Measurements from ENCODE around the gene GEMIN8. TPM values are rescaled to one million over a fixed set of nuclear protein-coding genes. Genes with fewer than 3 reads are reported as not detected.
A peak's percentile ranks its signal among the peaks of the same experiment; 100 is the strongest.

Gene GEMIN8
- total and polyA plus RNA-seq, 2 experiments from 2014 or later, result 12.4 to 15.8 TPM

DNA sequence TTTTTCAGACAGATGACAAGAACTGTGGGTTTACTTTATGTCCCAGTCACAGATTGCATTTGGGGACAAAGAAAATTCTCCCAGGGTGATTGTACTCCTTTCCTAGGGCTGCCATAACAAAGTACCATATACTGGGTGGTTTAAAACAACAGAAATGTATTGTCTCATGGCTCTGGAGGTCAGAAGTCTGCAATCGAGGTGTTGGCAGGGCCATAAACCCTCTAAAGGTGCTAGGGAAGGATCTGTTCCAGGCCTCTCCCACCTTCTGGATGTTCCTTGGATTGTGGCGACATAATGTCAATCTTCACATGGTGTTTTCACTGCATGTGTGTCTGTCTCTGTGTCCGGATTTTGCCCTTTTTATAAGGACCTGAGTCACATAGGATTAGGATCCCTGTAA lies 12.3 kb downstream of the GEMIN8 start:
- Histone ChIP-seq H3K4me2 (no peak overlapping the region), H3K27me3 (no peaks in the 10 kb centered on the region), H3K9me3 (ENCODE audit: low read depth) (no peaks in the 10 kb centered on the region), H3K4me3 (no peak overlapping the region), H4K20me1 (ENCODE audit: insufficient read depth, poor library complexity, severe bottlenecking) (no peaks in the 10 kb centered on the region), H3K9me2 (replicated peaks; ENCODE audit: insufficient read depth) (no peaks in the 10 kb centered on the region), H3K79me2 (no peaks in the 10 kb centered on the region), H3K27ac (no peak overlapping the region), H2AFZ (no peak overlapping the region), H3K4me1 (ENCODE audit: insufficient read depth) (no peaks in the 10 kb centered on the region), H3K36me3 (replicated peaks; ENCODE audit: insufficient read depth, low read depth) (no peaks in the 10 kb centered on the region)
- DNase-seq (ENCODE audit: low spot score), result no peak
- 58% methylated on average over 3 of the region's 3 CpGs for WGBS (ENCODE audit: low lambda C conversion rate, missing lambda C conversion rate)
- TF ChIP-seq EZH2 (IDR thresholded peaks at IDR 0.05; ENCODE audit: borderline replicate concordance) (no peak), EZH2phosphoT487 (IDR thresholded peaks at IDR 0.05; ENCODE audit: low read depth, severe bottlenecking, unreplicated experiment) (no peak)
- TF ChIP-seq, protein P1, sequence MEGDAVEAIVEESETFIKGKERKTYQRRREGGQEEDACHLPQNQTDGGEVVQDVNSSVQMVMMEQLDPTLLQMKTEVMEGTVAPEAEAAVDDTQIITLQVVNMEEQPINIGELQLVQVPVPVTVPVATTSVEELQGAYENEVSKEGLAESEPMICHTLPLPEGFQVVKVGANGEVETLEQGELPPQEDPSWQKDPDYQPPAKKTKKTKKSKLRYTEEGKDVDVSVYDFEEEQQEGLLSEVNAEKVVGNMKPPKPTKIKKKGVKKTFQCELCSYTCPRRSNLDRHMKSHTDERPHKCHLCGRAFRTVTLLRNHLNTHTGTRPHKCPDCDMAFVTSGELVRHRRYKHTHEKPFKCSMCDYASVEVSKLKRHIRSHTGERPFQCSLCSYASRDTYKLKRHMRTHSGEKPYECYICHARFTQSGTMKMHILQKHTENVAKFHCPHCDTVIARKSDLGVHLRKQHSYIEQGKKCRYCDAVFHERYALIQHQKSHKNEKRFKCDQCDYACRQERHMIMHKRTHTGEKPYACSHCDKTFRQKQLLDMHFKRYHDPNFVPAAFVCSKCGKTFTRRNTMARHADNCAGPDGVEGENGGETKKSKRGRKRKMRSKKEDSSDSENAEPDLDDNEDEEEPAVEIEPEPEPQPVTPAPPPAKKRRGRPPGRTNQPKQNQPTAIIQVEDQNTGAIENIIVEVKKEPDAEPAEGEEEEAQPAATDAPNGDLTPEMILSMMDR (IDR thresholded peaks at IDR 0.05; ENCODE audit: poor library complexity), result no peak

DNA sequence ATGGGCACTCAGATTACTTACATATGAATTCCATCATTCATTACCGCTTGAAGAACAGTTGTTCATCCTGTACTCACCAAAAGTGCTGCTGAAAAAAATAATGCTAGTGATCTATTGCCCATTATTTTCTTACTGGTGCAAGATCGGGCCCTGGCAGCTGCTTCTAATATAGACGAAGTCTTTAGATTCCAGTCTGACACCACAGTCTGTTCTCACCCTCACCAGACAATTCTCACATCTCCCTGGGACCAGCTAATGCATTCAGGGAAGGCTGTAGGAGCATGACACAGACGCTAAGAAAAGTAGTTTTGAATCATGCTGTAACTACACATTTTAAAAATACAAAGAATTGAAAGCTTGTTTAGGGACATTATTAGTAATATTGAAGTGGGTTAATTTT lies 13.8 kb downstream of the GEMIN8 start:
- no peak overlapping the region for H3K4me3 ChIP-seq
- H3K9me2 ChIP-seq (replicated peaks; ENCODE audit: insufficient read depth), result no peaks in the 10 kb centered on the region
- H4K20me1 ChIP-seq (ENCODE audit: insufficient read depth, poor library complexity, severe bottlenecking), result no peaks in the 10 kb centered on the region
- H3K4me1 ChIP-seq (ENCODE audit: insufficient read depth), result no peaks in the 10 kb centered on the region
- H2AFZ ChIP-seq, result no peak overlapping the region
- no peaks in the 10 kb centered on the region for H3K9me3 ChIP-seq (ENCODE audit: low read depth)
- H3K27me3 ChIP-seq, result no peaks in the 10 kb centered on the region
- TF ChIP-seq EZH2phosphoT487 (IDR thresholded peaks at IDR 0.05; ENCODE audit: low read depth, severe bottlenecking, unreplicated experiment) (no peak), EZH2 (IDR thresholded peaks at IDR 0.05; ENCODE audit: borderline replicate concordance) (no peak)
- TF ChIP-seq, protein P1 (IDR thresholded peaks at IDR 0.05; ENCODE audit: poor library complexity), result no peak
- no peak for DNase-seq (ENCODE audit: low spot score)
- no peaks in the 10 kb centered on the region for H3K36me3 ChIP-seq (replicated peaks; ENCODE audit: insufficient read depth, low read depth)
- 68% methylated on average over 4 of the region's 4 CpGs for WGBS (ENCODE audit: low lambda C conversion rate, missing lambda C conversion rate)
- peak overlapping the region; percentile 25 for H3K4me2 ChIP-seq
- no peaks in the 10 kb centered on the region for H3K79me2 ChIP-seq
- peak overlapping the region; percentile 29 for H3K27ac ChIP-seq

DNA sequence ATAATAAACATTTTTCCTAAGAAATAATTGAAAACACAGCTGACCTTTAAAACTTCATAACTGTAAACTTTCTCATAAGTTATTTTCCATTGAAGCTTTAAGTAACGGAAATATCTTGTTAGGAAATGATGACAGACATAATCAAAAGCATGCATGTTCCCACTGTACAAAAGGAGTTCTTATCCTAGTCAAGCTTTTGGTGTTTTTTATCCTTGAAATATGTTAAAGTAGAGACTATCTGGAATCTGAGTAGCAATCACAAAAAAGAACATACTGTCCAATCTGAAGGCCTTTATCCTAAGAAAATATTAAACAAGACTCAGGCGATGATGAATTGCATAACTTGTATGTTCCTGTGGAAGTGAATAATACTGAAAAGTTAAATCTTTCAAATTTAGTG lies 14.4 kb downstream of the GEMIN8 start:
- no peak overlapping the region for H2AFZ ChIP-seq
- no peaks in the 10 kb centered on the region for H3K79me2 ChIP-seq
- peak overlapping the region; percentile 29 for H3K27ac ChIP-seq
- no peaks in the 10 kb centered on the region for H3K9me2 ChIP-seq (replicated peaks; ENCODE audit: insufficient read depth)
- H3K4me2 ChIP-seq, result peak overlapping the region; percentile 25
- H3K9me3 ChIP-seq (ENCODE audit: low read depth), result no peaks in the 10 kb centered on the region
- no peak overlapping the region for H3K4me3 ChIP-seq
- DNase-seq (ENCODE audit: low spot score), result no peak
- H3K27me3 ChIP-seq, result no peaks in the 10 kb centered on the region
- no peaks in the 10 kb centered on the region for H3K36me3 ChIP-seq (replicated peaks; ENCODE audit: insufficient read depth, low read depth)
- H4K20me1 ChIP-seq (ENCODE audit: insufficient read depth, poor library complexity, severe bottlenecking), result no peaks in the 10 kb centered on the region
- no peak for TF ChIP-seq EZH2 (IDR thresholded peaks at IDR 0.05; ENCODE audit: borderline replicate concordance)
- no peak for TF ChIP-seq EZH2phosphoT487 (IDR thresholded peaks at IDR 0.05; ENCODE audit: low read depth, severe bottlenecking, unreplicated experiment)
- TF ChIP-seq, protein P1 (IDR thresholded peaks at IDR 0.05; ENCODE audit: poor library complexity), result no peak
- no peaks in the 10 kb centered on the region for H3K4me1 ChIP-seq (ENCODE audit: insufficient read depth)
- 59% methylated on average over 2 of the region's 2 CpGs for WGBS (ENCODE audit: low lambda C conversion rate, missing lambda C conversion rate)

DNA sequence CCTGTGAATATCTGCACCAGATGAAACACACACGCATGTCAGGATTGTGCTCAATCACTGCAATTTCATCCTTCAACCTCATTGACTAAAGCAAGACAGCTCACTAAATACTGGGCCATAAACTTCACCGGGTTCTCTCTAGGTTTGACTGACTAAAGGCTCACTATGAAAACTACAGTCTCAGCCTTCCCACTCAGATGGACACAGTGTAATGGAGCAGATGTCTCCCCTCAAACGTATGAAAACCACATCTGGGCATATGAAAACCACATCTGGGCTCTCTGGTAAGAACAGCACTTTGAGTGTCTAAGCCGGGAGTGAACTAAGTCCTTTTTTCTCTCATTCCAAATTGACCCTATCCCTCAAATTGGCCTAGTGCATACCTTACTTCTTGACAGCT lies 15.2 kb downstream of the GEMIN8 start:
- no peaks in the 10 kb centered on the region for H3K36me3 ChIP-seq (replicated peaks; ENCODE audit: insufficient read depth, low read depth)
- H3K9me3 ChIP-seq (ENCODE audit: low read depth), result no peaks in the 10 kb centered on the region
- H3K4me2 ChIP-seq, result no peak overlapping the region
- no peaks in the 10 kb centered on the region for H3K27me3 ChIP-seq
- no peak overlapping the region for H3K4me3 ChIP-seq
- no peaks in the 10 kb centered on the region for H3K9me2 ChIP-seq (replicated peaks; ENCODE audit: insufficient read depth)
- TF ChIP-seq, protein P1 (IDR thresholded peaks at IDR 0.05; ENCODE audit: poor library complexity), result no peak
- TF ChIP-seq EZH2 (IDR thresholded peaks at IDR 0.05; ENCODE audit: borderline replicate concordance) (no peak), EZH2phosphoT487 (IDR thresholded peaks at IDR 0.05; ENCODE audit: low read depth, severe bottlenecking, unreplicated experiment) (no peak)
- no peak for DNase-seq (ENCODE audit: low spot score)
- no peaks in the 10 kb centered on the region for H4K20me1 ChIP-seq (ENCODE audit: insufficient read depth, poor library complexity, severe bottlenecking)
- H3K4me1 ChIP-seq (ENCODE audit: insufficient read depth), result no peaks in the 10 kb centered on the region
- H3K79me2 ChIP-seq, result no peaks in the 10 kb centered on the region
- WGBS (ENCODE audit: low lambda C conversion rate, missing lambda C conversion rate), result 77% methylated on average over 4 of the region's 4 CpGs
- H3K27ac ChIP-seq, result no peak overlapping the region
- H2AFZ ChIP-seq, result no peak overlapping the region

Measured in hepatocyte (in vitro differentiated cells).